GM23248 (cell line): ENCODE data around the gene INPP5A. TPM values are rescaled to one million over a fixed set of nuclear protein-coding genes. Genes with fewer than 3 reads are reported as not detected.

Source experiments
- DNase-seq: peaks from one replicate; pipeline ENCODE4 v3.0.0-alpha.2; 2015
- H2AFZ ChIP-seq: fragments of 200-600 bp; sonication (generic); 2 replicates; pipeline ENCODE4 v1.6.1; 2016; ENCODE audit warnings: antibody characterized with exemption
- H3F3A ChIP-seq: fragments of 200-600 bp; sonication (generic); 2 replicates; pipeline ENCODE4 v1.6.1; 2016; ENCODE audit warnings: mild to moderate bottlenecking, antibody characterized with exemption, mixed run types; ENCODE audit not compliant: insufficient read depth
- H3K27ac ChIP-seq: fragments of 200-600 bp; sonication (generic); 2 replicates; pipeline ENCODE4 v1.5.1; 2016; ENCODE audit warnings: mild to moderate bottlenecking
- H3K27me3 ChIP-seq: fragments of 200-600 bp; sonication (generic); replicated peaks from 2 replicates; pipeline ENCODE4 v1.6.1; 2016; ENCODE audit warnings: mild to moderate bottlenecking; ENCODE audit not compliant: insufficient read depth
- H3K36me3 ChIP-seq: fragments of 200-600 bp; sonication (generic); 2 replicates; pipeline ENCODE4 v1.6.1; 2016; ENCODE audit warnings: low read depth, mild to moderate bottlenecking
- H3K4me1 ChIP-seq: fragments of 200-600 bp; sonication (generic); 2 replicates; pipeline ENCODE4 v1.6.1; 2016; ENCODE audit warnings: mild to moderate bottlenecking; ENCODE audit not compliant: insufficient read depth
- H3K4me2 ChIP-seq: fragments of 200-600 bp; sonication (generic); one replicate; pipeline ENCODE4 v1.6.1; 2016; ENCODE audit warnings: mild to moderate bottlenecking; ENCODE audit not compliant: unreplicated experiment
- H3K4me3 ChIP-seq: fragments of 200-600 bp; sonication (generic); 2 replicates; pipeline ENCODE4 v1.5.1; 2016; ENCODE audit warnings: mild to moderate bottlenecking
- H3K79me2 ChIP-seq: fragments of 200-600 bp; sonication (generic); 2 replicates; pipeline ENCODE4 v1.6.1; 2016; ENCODE audit warnings: mild to moderate bottlenecking; ENCODE audit not compliant: insufficient read depth
- H3K9ac ChIP-seq: fragments of 200-600 bp; sonication (generic); 2 replicates; pipeline ENCODE4 v1.6.1; 2016; ENCODE audit warnings: mild to moderate bottlenecking
- H3K9me2 ChIP-seq: fragments of 200-600 bp; sonication (generic); 2 replicates; pipeline ENCODE4 v1.6.1; 2016; ENCODE audit warnings: mixed run types, mild to moderate bottlenecking, moderate library complexity; ENCODE audit not compliant: insufficient read depth
- H3K9me3 ChIP-seq: fragments of 200-600 bp; sonication (generic); one replicate; pipeline ENCODE4 v1.6.1; 2017; ENCODE audit warnings: low read depth
- H4K20me1 ChIP-seq: fragments of 200-600 bp; sonication (generic); 2 replicates; pipeline ENCODE4 v1.6.0; 2016; ENCODE audit not compliant: insufficient read depth
- EZH2 ChIP-seq: fragments of 200-600 bp; sonication (generic); IDR thresholded peaks from 2 replicates; pipeline ENCODE4 v1.6.1; 2018; ENCODE audit warnings: antibody characterized with exemption, mild to moderate bottlenecking; ENCODE audit not compliant: insufficient read depth, poor library complexity, severe bottlenecking
- EZH2phosphoT487 ChIP-seq: fragments of 200-600 bp; sonication (generic); IDR thresholded peaks from 2 replicates; pipeline ENCODE4 v1.6.1; 2018; ENCODE audit warnings: antibody characterized with exemption, moderate library complexity, mild to moderate bottlenecking, low read depth; ENCODE audit not compliant: insufficient read depth
- WGBS, 2 experiments: methylation state at CpG; one replicate each; pipeline ENCODE4 v1.1.6; 2015 to 2017; ENCODE audit warnings: low lambda C conversion rate in 2 of 2, low coverage in 1 of 2; ENCODE audit errors: missing lambda C conversion rate in 2 of 2; 5-methylcytosine and 5-hydroxymethylcytosine counted together
- in situ Hi-C: fragments of 300-500 bp; cut with MboI; formaldehyde crosslinking; loops from 2 replicates; pipeline ENCODE4 v1.15.0; 2020
- polyA plus RNA-seq: library from polyadenylated mRNA; unstranded; fragments of >200 nt; fragmentation: Nextera tagmentation; extraction: Ambion mirVana; gene quantifications from 2 replicates; pipeline ENCODE4 v1.2.1, GENCODE V29; 2016
- total RNA-seq: library from RNA; depleted of rRNA; stranded (reverse); fragments of >200 nt; shearing (Covaris generic); gene quantifications from 2 replicates; pipeline ENCODE4 v1.2.3, GENCODE V29; 2014

INPP5A gene
- total and polyA plus RNA-seq, 2 experiments from 2014 or later, result 2.3 to 35.2 TPM

DNA sequence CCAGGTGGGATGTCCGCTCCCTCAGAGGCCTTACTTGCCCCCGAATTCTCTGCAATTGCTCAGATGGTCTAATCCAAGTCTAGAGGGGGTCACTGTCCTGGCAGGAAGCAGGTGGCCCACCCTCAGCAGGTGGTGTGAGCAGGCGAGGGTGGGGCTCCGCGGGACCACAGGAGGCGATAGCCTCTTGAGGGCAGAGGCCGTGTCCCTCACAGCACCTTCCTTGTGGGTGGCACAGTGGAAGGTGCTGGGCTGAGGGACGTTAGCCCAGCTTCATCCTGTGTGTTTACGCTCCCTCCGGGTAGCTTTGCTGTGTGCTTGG is 38.3 kb upstream of the INPP5A start:
- Histone ChIP-seq H3K9ac (no peak overlapping the region), H3K9me3 (no peaks in the 10 kb centered on the region), H3K27me3 (peaks cover 45% of the 10 kb centered on the region), H3K4me3 (no peak overlapping the region), H3K36me3 (no peaks in the 10 kb centered on the region), H4K20me1 (no peaks in the 10 kb centered on the region), H3K4me1 (peaks cover 4% of the 10 kb centered on the region; the same call in 1 of the 2 replicates), H3K9me2 (no peaks in the 10 kb centered on the region), H2AFZ (no peak overlapping the region), H3K79me2 (no peaks in the 10 kb centered on the region), H3K4me2 (no peak overlapping the region), H3K27ac (no peak overlapping the region), H3F3A (no peaks in the 10 kb centered on the region)
- in situ Hi-C loops, result no loop called here
- 66 to 71% methylated on average over 10 of the region's 10 CpGs for WGBS, 2 experiments
- TF ChIP-seq EZH2phosphoT487 (no peak), EZH2 (no peak)
- no peak for DNase-seq

- H3K4me2 ChIP-seq, result no peak overlapping the region
- H3K4me3 ChIP-seq, result no peak overlapping the region
- H3K9ac ChIP-seq, result no peak overlapping the region
- no peaks in the 10 kb centered on the region for H4K20me1 ChIP-seq
- WGBS, 2 experiments, result 42 to 47% methylated on average over 14 of the region's 14 CpGs
- no peak for DNase-seq
- H3K4me1 ChIP-seq, result peaks cover 4% of the 10 kb centered on the region; the same call in 1 of the 2 replicates
- no peaks in the 10 kb centered on the region for H3K36me3 ChIP-seq
- H3F3A ChIP-seq, result no peaks in the 10 kb centered on the region
- no peak overlapping the region for H3K27ac ChIP-seq
- no peak for TF ChIP-seq EZH2phosphoT487
- H3K79me2 ChIP-seq, result no peaks in the 10 kb centered on the region
- in situ Hi-C loops, result no loop called here
- H3K9me3 ChIP-seq, result no peaks in the 10 kb centered on the region
- H2AFZ ChIP-seq, result no peak overlapping the region
- H3K9me2 ChIP-seq, result no peaks in the 10 kb centered on the region
- peaks cover 34% of the 10 kb centered on the region for H3K27me3 ChIP-seq
Observed at GRCh38 chr10:132500781-132501415, 36.7 kb upstream of the INPP5A start.

DNA sequence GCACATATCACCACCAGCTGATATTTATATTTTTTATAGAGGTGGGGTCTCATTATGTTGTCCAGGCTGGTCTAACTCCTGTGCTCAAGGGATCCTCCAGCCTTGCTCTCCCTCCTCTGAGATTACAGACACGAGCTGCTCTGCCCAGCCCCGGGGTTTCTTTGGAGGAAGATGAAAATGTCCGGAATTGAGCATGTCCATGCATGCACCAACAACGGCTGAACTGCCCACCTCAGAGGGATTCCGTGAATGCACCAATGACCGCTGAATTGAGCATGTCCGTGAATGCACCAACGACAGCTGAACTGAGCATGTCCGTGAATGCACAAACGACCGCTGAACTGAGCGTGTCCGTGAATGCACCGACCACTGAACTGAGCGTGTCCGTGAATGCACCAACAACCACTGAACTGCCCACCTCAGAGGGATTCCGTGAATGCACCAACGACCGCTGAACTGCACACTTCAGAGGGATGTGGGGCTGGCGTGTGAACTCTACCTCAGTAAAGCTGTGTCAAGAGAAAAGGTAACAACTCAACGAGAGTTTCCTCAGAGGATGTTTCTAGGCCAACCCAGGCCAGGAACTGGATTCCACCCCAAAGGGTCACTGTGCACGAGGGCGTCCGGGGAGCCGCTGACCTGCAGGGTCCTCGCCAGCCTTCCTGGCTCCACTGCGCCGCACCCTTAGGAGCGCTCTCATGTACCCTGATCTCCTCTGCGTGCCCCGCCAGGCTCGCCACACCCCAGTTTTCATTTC is 34.9 kb upstream of the INPP5A start:
- no peaks in the 10 kb centered on the region for H3K9me3 ChIP-seq
- no peak overlapping the region for H3K27ac ChIP-seq
- no peaks in the 10 kb centered on the region for H3F3A ChIP-seq
- 70 to 75% methylated on average over 32 of the region's 32 CpGs for WGBS, 2 experiments
- no peaks in the 10 kb centered on the region for H3K79me2 ChIP-seq
- H3K4me3 ChIP-seq, result no peak overlapping the region
- H3K36me3 ChIP-seq, result no peaks in the 10 kb centered on the region
- no peak for DNase-seq
- H4K20me1 ChIP-seq, result no peaks in the 10 kb centered on the region
- no peak overlapping the region for H3K9ac ChIP-seq
- TF ChIP-seq EZH2 (no peak), EZH2phosphoT487 (no peak)
- H3K4me2 ChIP-seq, result no peak overlapping the region
- H3K27me3 ChIP-seq, result peaks cover 29% of the 10 kb centered on the region
- no peaks in the 10 kb centered on the region for H3K9me2 ChIP-seq
- peaks cover 12% of the 10 kb centered on the region for H3K4me1 ChIP-seq
- in situ Hi-C loops, result no loop called here
- H2AFZ ChIP-seq, result no peak overlapping the region

DNA sequence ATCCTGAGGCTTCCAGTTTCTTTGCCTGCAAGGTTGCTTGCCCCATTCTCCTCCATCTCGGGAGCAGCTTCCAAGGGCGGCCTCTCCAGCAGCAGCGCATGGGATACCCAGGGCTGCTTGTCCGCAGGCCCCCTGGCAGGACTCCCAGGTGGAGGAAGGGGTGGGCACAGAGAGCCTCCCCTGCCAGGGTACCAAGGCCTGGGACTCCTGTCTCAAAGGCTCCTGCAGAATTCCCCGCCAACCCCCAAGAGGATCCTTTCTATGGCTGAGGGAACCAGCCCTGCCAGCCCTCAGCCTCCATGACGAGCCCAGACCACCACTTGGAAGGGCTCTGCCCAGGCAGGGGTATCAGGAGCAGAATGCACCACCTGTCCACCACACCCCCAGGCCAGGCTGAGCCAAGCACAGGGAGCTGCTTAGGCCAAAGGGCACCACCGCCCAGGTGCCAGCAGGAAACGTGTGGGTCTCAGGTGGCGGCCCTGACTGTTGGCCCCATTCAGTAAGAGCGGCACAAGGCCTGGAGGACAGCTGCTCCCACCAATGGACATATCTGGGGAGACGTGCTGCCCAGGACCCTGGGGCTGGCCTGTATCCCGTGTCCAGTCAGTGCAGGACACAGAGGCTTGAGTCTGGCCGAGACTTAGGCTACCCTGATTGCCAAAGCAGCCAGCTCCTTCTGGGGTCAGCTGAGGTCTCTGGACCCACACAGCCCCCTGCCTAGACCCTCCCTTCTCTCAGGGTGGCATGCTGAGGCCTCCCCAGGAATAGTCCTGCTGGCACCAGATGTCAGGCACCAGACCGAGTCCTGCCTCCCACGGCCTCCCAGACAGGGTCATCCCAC is 33.8 kb upstream of the INPP5A start:
- no peak overlapping the region for H3K4me3 ChIP-seq
- DNase-seq, result no peak
- in situ Hi-C loops, result no loop called here
- no peaks in the 10 kb centered on the region for H3F3A ChIP-seq
- H2AFZ ChIP-seq, result no peak overlapping the region
- TF ChIP-seq EZH2phosphoT487, result no peak
- no peak for TF ChIP-seq EZH2
- H3K36me3 ChIP-seq, result no peaks in the 10 kb centered on the region
- H3K9me2 ChIP-seq, result no peaks in the 10 kb centered on the region
- H3K27ac ChIP-seq, result no peak overlapping the region
- H3K9ac ChIP-seq, result no peak overlapping the region
- 72 to 79% methylated on average over 14 of the region's 15 CpGs for WGBS, 2 experiments
- no peak overlapping the region for H3K4me2 ChIP-seq
- H3K4me1 ChIP-seq, result peaks cover 8% of the 10 kb centered on the region; the same call in 1 of the 2 replicates
- H3K79me2 ChIP-seq, result no peaks in the 10 kb centered on the region
- peaks cover 29% of the 10 kb centered on the region for H3K27me3 ChIP-seq
- no peaks in the 10 kb centered on the region for H4K20me1 ChIP-seq
- no peaks in the 10 kb centered on the region for H3K9me3 ChIP-seq
